B cell (primary cell): ENCODE measurements around the gene SP6.

ENCODE experiments used
- EZH2 ChIP-seq: IDR thresholded peaks from 2 replicates; pipeline ENCODE4 v1.6.1; 2012; ENCODE audit warnings: borderline replicate concordance, low read depth, mild to moderate bottlenecking, moderate library complexity, low read length; ENCODE audit not compliant: insufficient read depth, poor library complexity, severe bottlenecking
- TF ChIP-seq, protein P1 (sequence below): fragments of 200-600 bp; IDR thresholded peaks from one replicate; pipeline ENCODE4 v1.8.0; 2022; ENCODE audit warnings: antibody characterized with exemption, mild to moderate bottlenecking

DNA sequence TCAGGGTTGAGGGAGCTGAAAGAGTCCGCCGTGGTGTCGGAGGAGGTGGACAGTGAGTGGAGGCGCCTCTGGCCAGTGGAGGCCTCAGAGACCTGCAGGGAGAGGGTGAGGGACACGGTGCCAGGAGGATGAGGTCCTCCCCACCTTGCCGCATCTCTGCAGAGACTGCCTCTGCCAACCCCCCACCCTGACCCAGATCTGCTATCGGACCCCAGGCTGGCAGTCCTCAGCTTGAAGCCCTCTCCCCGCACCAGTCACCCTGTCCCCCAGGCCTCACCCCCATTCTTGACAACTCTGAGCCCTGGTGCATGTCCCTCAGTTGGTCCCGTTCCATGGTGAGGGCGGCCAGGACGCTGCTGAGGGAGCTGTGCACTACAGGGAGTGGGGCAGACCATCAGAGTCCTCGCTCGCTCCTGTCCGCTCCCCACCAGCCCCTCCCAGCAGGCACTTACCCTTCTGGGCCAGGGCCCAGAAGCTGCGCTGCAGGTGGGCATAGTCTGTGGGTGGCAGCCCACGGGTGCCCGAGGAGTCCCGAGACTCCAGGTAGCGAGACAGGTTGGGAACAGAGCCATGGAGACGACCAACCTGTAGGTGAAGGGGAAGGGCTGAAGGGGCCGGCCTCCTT is 34.7 kb downstream of the SP6 start:
- TF ChIP-seq, protein P1, sequence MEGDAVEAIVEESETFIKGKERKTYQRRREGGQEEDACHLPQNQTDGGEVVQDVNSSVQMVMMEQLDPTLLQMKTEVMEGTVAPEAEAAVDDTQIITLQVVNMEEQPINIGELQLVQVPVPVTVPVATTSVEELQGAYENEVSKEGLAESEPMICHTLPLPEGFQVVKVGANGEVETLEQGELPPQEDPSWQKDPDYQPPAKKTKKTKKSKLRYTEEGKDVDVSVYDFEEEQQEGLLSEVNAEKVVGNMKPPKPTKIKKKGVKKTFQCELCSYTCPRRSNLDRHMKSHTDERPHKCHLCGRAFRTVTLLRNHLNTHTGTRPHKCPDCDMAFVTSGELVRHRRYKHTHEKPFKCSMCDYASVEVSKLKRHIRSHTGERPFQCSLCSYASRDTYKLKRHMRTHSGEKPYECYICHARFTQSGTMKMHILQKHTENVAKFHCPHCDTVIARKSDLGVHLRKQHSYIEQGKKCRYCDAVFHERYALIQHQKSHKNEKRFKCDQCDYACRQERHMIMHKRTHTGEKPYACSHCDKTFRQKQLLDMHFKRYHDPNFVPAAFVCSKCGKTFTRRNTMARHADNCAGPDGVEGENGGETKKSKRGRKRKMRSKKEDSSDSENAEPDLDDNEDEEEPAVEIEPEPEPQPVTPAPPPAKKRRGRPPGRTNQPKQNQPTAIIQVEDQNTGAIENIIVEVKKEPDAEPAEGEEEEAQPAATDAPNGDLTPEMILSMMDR = no peak
- no peak for TF ChIP-seq EZH2
